Testis (tissue), 3 donors: Measurements from ENCODE around the gene KCNH2. TPM values are rescaled to one million over a fixed set of nuclear protein-coding genes. Genes with fewer than 3 reads are reported as not detected.

Experiments
- DNase-seq: peaks from one replicate; pipeline ENCODE4 v3.0.0-alpha.2; 2019
- H3K27ac ChIP-seq, 2 donors: fragments of 200-600 bp; sonication (generic); one replicate each; pipeline ENCODE4 v1.5.1; 2019
- H3K27me3 ChIP-seq: fragments of 200-600 bp; sonication (generic); one replicate; pipeline ENCODE4 v1.5.1; 2019
- H3K36me3 ChIP-seq: fragments of 200-600 bp; sonication (generic); one replicate; pipeline ENCODE4 v1.5.1; 2017; ENCODE audit warnings: low read depth; ENCODE audit errors: missing control alignments
- H3K4me1 ChIP-seq: fragments of 200-600 bp; sonication (generic); one replicate; pipeline ENCODE4 v1.5.1; 2019
- H3K4me3 ChIP-seq, 2 donors: fragments of 200-600 bp; sonication (generic); one replicate each; pipeline ENCODE4 v1.5.1; 2017 to 2019
- H3K9me3 ChIP-seq: fragments of 200-600 bp; sonication (generic); one replicate; pipeline ENCODE4 v1.5.1; 2017
- CTCF ChIP-seq, 3 experiments: fragments of 450-650 bp in 2 of 3; fragments of 200-600 bp in 1 of 3; sonication (generic) in 1 of 3; IDR thresholded peaks; one replicate each; pipeline ENCODE4 v1.5.1; 2016 to 2019; ENCODE audit warnings: antibody characterized with exemption in 3 of 3, mild to moderate bottlenecking in 2 of 3, moderate library complexity in 1 of 3
- POLR2A ChIP-seq: fragments of 450-650 bp; IDR thresholded peaks from one replicate; pipeline ENCODE4 v1.6.1; 2017; ENCODE audit warnings: antibody characterized with exemption, mild to moderate bottlenecking, moderate library complexity
- WGBS, 2 donors: methylation state at CpG; one replicate each; pipeline ENCODE4 v1.1.5; 2018; 5-methylcytosine and 5-hydroxymethylcytosine counted together
- intact Hi-C: fragments of 100-400 bp; cut with DNase I; formaldehyde crosslinking; loops from one replicate; pipeline ENCODE4 v1.15.1; 2023; ENCODE audit warnings: low total_unique reads
- polyA plus RNA-seq: library from polyadenylated mRNA; stranded (reverse); fragments of 350-450 nt; fragmentation: Illumina TruSeq; extraction: RNeasy Lipid Tissue Mini Kit (QIAGEN cat#74804); gene quantifications from one replicate; pipeline ENCODE4 v1.2.3, GENCODE V29; 2014; ENCODE audit warnings: low read depth, low replicate concordance; ENCODE audit not compliant: insufficient read depth
- total RNA-seq, 2 donors: library from RNA; depleted of rRNA; stranded (reverse); fragments of >200 nt; gene quantifications; one replicate each; pipeline ENCODE4 v1.2.3, GENCODE V29; 2016

KCNH2 gene
- total and polyA plus RNA-seq, 3 donors from 2014 or later = 82.5 to 247 (median 230) TPM

GRCh38 chr7:150962290-150962552, 15.9 kb downstream of the KCNH2 start:
- DNase-seq = no peak
- Histone ChIP-seq H3K27me3 (no peaks in the 10 kb centered on the region), H3K4me3 (no peak overlapping the region), H3K27ac (peak overlapping the region; percentile 42 to 63), H3K4me1 (peaks cover 55% of the 10 kb centered on the region), H3K36me3 (no peaks in the 10 kb centered on the region), H3K9me3 (no peaks in the 10 kb centered on the region)
- 57% methylated on average over 2 of the region's 2 CpGs; no CpG with 5 or more reads in 1 of the 2 donors for whole genome bisulfite sequencing, 2 donors
- intact Hi-C loops = no loop called here
- TF ChIP-seq CTCF (IDR thresholded peaks at IDR 0.05) = no peak
- no peak for TF ChIP-seq POLR2A

- Histone ChIP-seq H3K4me3 (no peak overlapping the region), H3K9me3 (no peaks in the 10 kb centered on the region), H3K36me3 (no peaks in the 10 kb centered on the region), H3K4me1 (peaks cover 50% of the 10 kb centered on the region), H3K27ac (peak overlapping the region; percentile 42 to 63), H3K27me3 (no peaks in the 10 kb centered on the region)
- intact Hi-C loops = no loop called here
- 77 to 96% methylated on average over 7 to 15 of the region's 17 CpGs for WGBS, 2 donors
- TF ChIP-seq CTCF (IDR thresholded peaks at IDR 0.05) = no peak
- TF ChIP-seq POLR2A = no peak
- DNase-seq = peak; percentile 64
Measured at GRCh38 chr7:150961510-150962289, 16.4 kb downstream of the KCNH2 start.

- no peak for TF ChIP-seq POLR2A
- no peak for TF ChIP-seq CTCF (IDR thresholded peaks at IDR 0.05)
- intact Hi-C loops = no loop called here
- WGBS, 2 donors = 73 to 80% methylated on average over 24 of the region's 24 CpGs
- Histone ChIP-seq H3K4me1 (peaks cover 55% of the 10 kb centered on the region), H3K9me3 (no peaks in the 10 kb centered on the region), H3K36me3 (no peaks in the 10 kb centered on the region), H3K27ac (peak overlapping the region; percentile 50 to 72), H3K4me3 (no peak overlapping the region), H3K27me3 (no peaks in the 10 kb centered on the region)
- peak; percentile 70 for DNase-seq
Measured at GRCh38 chr7:150959739-150960734, 18.1 kb downstream of the KCNH2 start.

DNA sequence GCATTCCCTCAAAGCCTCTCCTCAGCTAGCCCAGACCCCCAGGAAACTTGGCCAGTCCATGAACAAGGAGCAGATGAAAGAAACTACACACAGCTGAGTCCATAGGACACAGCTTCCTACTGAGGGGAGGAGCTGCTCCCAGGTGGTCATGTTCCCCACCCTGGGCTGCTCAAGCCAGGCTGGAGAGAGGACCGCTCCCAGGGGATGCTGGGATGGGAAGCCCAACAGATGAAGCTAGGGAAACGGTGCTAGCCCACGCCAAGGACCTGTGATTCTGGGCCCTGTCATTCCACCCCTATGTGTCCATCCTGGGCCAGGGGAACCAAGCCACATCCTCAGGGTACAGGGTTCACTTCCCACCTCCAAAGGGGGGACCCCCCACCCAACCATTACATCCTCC, 19.0 kb downstream of the KCNH2 start:
- Histone ChIP-seq H3K27me3 (no peaks in the 10 kb centered on the region), H3K4me1 (peaks cover 50% of the 10 kb centered on the region), H3K27ac (no peak overlapping the region), H3K4me3 (no peak overlapping the region), H3K36me3 (no peaks in the 10 kb centered on the region), H3K9me3 (no peaks in the 10 kb centered on the region)
- TF ChIP-seq CTCF (IDR thresholded peaks at IDR 0.05) (no peak), POLR2A (no peak)
- intact Hi-C loops = no loop called here
- 88 to 100% methylated on average over 1 to 3 of the region's 3 CpGs for WGBS, 2 donors
- no peak for DNase-seq
